Hematopoietic multipotent progenitor cell treated with erythropoietin and hydrocortisone succinate and interleukin-3 and kit ligand, for 4 days (in vitro differentiated cells): Measurements from ENCODE around the gene YPEL5.

ENCODE experiments used
- DNase-seq: peaks from one replicate; pipeline ENCODE4 v3.0.0-alpha.2; 2015

The YPEL5 gene

GRCh38 chr2:30208453-30208852, 61.6 kb downstream of the YPEL5 start:
- DNase-seq, result peak; percentile 71

- no peak for DNase-seq
These were observed 62.4 kb downstream of the YPEL5 start for GRCh38 chr2:30209227-30209626.
